Measurements from ENCODE around the gene C9orf57. TPM values are rescaled to one million over a fixed set of nuclear protein-coding genes. Genes with fewer than 3 reads are reported as not detected.
"Not testable (repeated sequence)": the region's sequence is repeated elsewhere in the genome, so short reads cannot be mapped to it uniquely, and the experiment has no call there.

C9orf57 gene, protein sequence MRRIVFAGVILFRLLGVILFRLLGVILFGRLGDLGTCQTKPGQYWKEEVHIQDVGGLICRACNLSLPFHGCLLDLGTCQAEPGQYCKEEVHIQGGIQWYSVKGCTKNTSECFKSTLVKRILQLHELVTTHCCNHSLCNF
- total RNA-seq: not detected

DNA sequence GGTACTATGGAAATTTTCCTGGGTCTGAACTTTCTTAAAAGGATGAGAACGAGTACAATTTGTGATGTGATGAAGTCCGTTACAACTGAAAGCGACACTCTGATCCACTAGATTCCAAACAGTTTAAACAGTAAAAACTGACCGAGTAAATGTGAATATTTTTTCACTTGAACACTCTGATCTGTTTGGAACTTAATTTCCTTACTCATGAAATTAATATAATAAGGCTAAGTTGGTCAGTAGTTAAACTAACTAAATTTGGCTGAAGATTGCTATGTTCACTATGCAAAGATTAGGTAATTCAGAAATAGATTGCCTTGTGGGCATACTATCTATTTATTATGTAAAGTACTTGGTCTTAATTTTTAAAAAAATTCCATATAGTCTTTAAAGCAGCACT is at the start of gene C9orf57:
C9orf57 (minus strand) TSS at position 101 of the 400 bp plus-strand sequence. CDS start 1,282 bp downstream, outside the sequence.
- in situ Hi-C loops (cut with MboI; ENCODE audit: low sequenced_read_pairs in 4 of 4): loop anchor here in 1 of 4 donors (25.0 kb wide), 1 partner anchor 102 kb away; no protein-coding TSS in a partner anchor
- DNase-seq: no peak
- Histone ChIP-seq H3K4me3 (no peak within 1 kb of the TSS), H3K27me3 (no peaks in the 10 kb centered on the region), H3K27ac (no peak within 1 kb of the TSS), H3K9me3 (no peaks in the 10 kb centered on the region), H3K4me1 (no peaks in the 10 kb centered on the region), H3K36me3 (no peaks in the 10 kb centered on the region)
- ATAC-seq: no peak
- intact Hi-C loops (cut with DNase I; ENCODE audit: low total_unique reads): no loop called here
- no peak for TF ChIP-seq POLR2A (IDR thresholded peaks at IDR 0.05)
- TF ChIP-seq, protein P1, sequence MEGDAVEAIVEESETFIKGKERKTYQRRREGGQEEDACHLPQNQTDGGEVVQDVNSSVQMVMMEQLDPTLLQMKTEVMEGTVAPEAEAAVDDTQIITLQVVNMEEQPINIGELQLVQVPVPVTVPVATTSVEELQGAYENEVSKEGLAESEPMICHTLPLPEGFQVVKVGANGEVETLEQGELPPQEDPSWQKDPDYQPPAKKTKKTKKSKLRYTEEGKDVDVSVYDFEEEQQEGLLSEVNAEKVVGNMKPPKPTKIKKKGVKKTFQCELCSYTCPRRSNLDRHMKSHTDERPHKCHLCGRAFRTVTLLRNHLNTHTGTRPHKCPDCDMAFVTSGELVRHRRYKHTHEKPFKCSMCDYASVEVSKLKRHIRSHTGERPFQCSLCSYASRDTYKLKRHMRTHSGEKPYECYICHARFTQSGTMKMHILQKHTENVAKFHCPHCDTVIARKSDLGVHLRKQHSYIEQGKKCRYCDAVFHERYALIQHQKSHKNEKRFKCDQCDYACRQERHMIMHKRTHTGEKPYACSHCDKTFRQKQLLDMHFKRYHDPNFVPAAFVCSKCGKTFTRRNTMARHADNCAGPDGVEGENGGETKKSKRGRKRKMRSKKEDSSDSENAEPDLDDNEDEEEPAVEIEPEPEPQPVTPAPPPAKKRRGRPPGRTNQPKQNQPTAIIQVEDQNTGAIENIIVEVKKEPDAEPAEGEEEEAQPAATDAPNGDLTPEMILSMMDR (IDR thresholded peaks at IDR 0.05 in 4 of 5, conservative IDR thresholded peaks at IDR 0.05 in 1 of 5): no peak

- H3K9me3 ChIP-seq: no peaks in the 10 kb centered on the region
- no peak overlapping the region for H3K27ac ChIP-seq
- no peak overlapping the region for H3K4me3 ChIP-seq
- H3K36me3 ChIP-seq: no peaks in the 10 kb centered on the region
- in situ Hi-C loops (cut with MboI; ENCODE audit: low sequenced_read_pairs in 4 of 4): no loop called here
- H3K4me1 ChIP-seq: no peaks in the 10 kb centered on the region
- no peak for DNase-seq
- no peaks in the 10 kb centered on the region for H3K27me3 ChIP-seq
- intact Hi-C loops (cut with DNase I; ENCODE audit: low total_unique reads): no loop called here
- no peak for TF ChIP-seq POLR2A (IDR thresholded peaks at IDR 0.05)
- TF ChIP-seq, protein P1 (IDR thresholded peaks at IDR 0.05 in 4 of 5, conservative IDR thresholded peaks at IDR 0.05 in 1 of 5): no peak
- ATAC-seq: no peak
Measured at GRCh38 chr9:72102520-72102919, 42.1 kb upstream of the C9orf57 start.

GRCh38 chr9:72095520-72095919 is 35.1 kb upstream of the C9orf57 start:
- ATAC-seq; H3K36me3 ChIP-seq; intact Hi-C loops (cut with DNase I; ENCODE audit: low total_unique reads); H3K4me1 ChIP-seq; H3K4me3 ChIP-seq; in situ Hi-C loops (cut with MboI; ENCODE audit: low sequenced_read_pairs in 4 of 4); DNase-seq; H3K27ac ChIP-seq; H3K27me3 ChIP-seq; H3K9me3 ChIP-seq: not testable (repeated sequence)

DNA sequence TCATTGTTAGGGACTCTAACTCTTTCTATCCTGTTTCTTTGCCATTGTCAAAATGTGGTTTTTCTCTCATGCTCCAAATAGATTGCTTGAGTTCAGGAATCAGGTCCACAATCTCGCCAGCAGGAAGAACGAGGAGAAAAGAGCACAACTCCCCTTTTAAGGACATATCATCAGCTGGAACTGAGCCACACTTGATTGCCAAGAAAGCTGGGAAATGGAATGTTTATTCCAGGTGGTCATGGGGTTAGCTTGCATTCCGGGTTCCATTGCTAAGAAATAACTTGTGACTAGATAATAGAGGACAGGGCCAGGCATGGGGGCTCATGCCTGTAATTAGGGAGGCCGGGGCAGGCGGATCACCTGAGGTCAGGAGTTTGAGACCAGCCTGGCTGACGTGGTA is 32.4 kb upstream of the C9orf57 start:
- no peak overlapping the region for H3K4me3 ChIP-seq
- intact Hi-C loops (cut with DNase I; ENCODE audit: low total_unique reads): no loop called here
- TF ChIP-seq POLR2A (IDR thresholded peaks at IDR 0.05): no peak
- TF ChIP-seq, protein P1 (IDR thresholded peaks at IDR 0.05 in 4 of 5, conservative IDR thresholded peaks at IDR 0.05 in 1 of 5): no peak

GRCh38 chr9:72089451-72090130 is 29.2 kb upstream of the C9orf57 start:
- Histone ChIP-seq H3K4me3 (no peak overlapping the region), H3K36me3 (no peaks in the 10 kb centered on the region), H3K27me3 (no peaks in the 10 kb centered on the region), H3K4me1 (no peaks in the 10 kb centered on the region), H3K27ac (no peak overlapping the region), H3K9me3 (no peaks in the 10 kb centered on the region)
- DNase-seq (no peak), ATAC-seq (no peak)
- TF ChIP-seq, protein P1 (IDR thresholded peaks at IDR 0.05 in 4 of 5, conservative IDR thresholded peaks at IDR 0.05 in 1 of 5): no peak
- no peak for TF ChIP-seq POLR2A (IDR thresholded peaks at IDR 0.05)
- in situ Hi-C loops (cut with MboI; ENCODE audit: low sequenced_read_pairs in 4 of 4) (no loop called here), intact Hi-C loops (cut with DNase I; ENCODE audit: low total_unique reads) (no loop called here)

More for the DNA sequence above, 32.4 kb upstream of the C9orf57 start:
- in situ Hi-C loops (cut with MboI; ENCODE audit: low sequenced_read_pairs in 4 of 4): no loop called here
- H3K9me3 ChIP-seq: no peaks in the 10 kb centered on the region
- no peaks in the 10 kb centered on the region for H3K27me3 ChIP-seq
- DNase-seq (no peak), ATAC-seq (no peak)
- no peaks in the 10 kb centered on the region for H3K36me3 ChIP-seq
- no peak overlapping the region for H3K27ac ChIP-seq
- H3K4me1 ChIP-seq: no peaks in the 10 kb centered on the region

All from gastrocnemius medialis (tissue), 4 donors.